HG03103 (cell line): ENCODE data around the gene C3orf18.

Source experiments
- ATAC-seq: cut with Tn5 transposase; IDR thresholded peaks from one replicate; pipeline ENCODE4 v1.9.1; 2021; ENCODE audit warnings: low read depth; ENCODE audit not compliant: unreplicated experiment

Gene C3orf18

GRCh38 chr3:50552598-50552997 is 14.9 kb downstream of the C3orf18 start:
- no peak for ATAC-seq

DNA sequence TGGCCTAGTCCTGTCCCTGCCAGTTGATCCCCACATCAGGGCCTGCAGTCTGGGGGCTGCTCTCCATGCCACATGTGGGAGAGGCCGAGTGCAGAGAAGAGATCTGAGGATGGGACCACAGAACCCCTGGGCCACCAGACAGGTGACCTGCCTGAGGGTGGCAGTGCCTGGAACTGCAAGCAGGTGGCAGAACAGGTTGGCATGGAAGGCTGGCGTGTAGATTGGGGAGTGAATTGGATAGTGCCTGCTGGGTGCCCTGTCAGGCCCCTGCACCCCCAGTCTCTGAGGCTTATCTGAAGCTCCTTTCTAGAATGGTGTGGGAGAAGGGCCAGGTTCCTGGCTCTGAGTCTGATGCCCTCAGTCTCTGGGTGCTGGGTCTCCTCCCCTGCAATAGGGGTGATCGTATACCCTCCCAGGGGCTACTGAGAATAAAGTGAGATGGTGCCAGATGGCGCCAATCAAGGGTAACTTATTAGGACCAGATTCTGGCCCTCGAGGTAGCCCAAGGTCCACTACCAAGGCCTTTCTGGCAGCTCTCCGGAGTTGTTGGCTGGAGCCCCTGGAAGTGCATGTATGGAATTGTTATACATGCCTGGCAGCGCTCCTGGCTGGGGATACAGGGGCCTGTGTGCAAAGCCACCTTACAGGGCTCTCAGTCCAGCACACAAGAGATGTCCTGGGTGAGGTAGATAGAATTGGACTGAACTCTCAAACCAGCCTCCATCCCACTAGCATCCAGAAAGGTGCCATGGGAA is 15.7 kb downstream of the C3orf18 start:
- no peak for ATAC-seq

DNA sequence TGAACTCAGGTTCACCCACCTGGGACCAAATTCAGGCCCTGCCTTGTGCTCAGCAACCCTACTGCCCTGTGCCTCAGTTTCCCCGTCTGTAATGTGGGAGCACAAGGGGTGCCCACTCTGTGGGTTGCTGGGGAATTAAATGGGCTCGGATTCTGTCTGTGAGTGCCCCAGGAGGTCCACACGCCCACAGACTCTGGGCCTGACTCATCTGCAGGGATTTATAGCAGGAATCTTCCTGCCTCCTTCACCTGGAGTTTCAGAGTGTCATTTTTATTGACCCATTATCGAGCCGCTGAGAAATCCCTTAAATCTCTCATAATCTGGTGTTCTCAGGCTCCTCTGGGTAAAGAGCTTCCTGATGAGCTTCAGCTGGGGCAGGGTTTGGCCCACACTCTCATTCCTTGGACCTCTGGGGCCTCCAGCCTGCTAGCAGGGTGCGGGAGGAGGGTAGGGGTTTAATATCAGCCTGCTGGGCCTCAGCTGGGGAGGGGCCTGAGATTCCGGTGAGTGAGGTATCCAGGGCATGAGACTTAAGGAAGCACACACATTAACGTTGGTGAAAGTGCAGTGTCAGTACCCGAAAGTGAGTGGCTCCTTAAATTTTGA is 16.4 kb downstream of the C3orf18 start:
- ATAC-seq = no peak

- no peak for ATAC-seq
Observed at GRCh38 chr3:50550079-50550736, 17.3 kb downstream of the C3orf18 start.

GRCh38 chr3:50549226-50549625 is 18.3 kb downstream of the C3orf18 start:
- ATAC-seq = no peak

DNA sequence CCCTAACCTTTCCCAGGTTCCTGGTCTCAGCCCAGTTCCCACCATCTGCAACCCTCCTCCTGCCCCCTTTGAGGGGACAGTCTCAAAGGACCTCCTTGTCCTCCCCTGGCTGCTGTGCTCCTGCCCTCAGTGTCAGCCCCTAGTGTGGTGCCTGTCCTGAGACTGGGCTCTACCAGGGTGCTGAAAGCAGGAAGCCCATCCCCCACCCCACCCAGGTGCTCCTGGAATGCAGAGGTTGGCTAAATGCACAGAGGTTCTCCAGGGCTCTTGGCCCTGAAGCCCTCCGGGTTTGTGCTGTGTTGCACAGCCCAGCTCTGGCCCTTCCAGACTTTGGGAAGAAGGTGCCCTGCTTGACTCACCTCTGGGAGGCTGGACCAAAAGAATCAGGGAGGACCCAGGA is 21.8 kb downstream of the C3orf18 start:
- ATAC-seq = no peak

- no peak for ATAC-seq
Observed at GRCh38 chr3:50542177-50543034, 25.1 kb downstream of the C3orf18 start.

- ATAC-seq = no peak
Observed at GRCh38 chr3:50539356-50540286, 27.9 kb downstream of the C3orf18 start.

DNA sequence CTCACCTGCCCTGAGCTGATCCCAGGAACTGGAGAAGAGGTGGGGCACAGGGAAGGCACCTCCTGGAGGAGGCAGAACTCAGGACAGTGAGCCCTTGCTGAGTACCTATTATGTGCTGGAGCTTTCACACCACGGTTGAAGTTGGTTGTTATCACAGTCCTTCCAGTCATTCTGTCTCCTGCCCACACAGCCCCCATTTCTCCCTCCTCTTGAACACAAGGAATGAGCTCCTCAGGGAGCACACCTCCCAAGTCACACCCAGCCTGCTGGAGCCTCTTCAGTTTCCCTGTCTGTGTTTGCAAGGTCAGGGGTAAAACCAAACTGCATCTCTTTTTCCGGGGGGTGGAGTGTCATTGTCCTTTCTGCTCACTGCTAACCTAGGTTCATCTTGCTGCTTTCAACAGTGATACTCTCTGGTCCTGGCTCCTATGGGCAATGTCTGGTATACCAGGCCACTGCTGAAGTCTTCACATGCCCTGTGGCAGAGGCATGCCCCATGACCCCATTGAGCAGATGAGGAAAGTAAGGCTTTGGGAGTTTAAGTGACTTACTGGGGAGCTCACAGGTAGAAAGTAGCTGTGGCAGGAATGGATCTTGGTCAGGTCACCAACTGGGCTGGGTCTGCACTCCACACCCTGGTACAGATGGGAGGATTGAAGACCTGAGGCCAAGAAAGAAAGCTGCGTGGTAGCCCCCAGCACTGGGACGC is 30.0 kb downstream of the C3orf18 start:
- ATAC-seq = no peak

DNA sequence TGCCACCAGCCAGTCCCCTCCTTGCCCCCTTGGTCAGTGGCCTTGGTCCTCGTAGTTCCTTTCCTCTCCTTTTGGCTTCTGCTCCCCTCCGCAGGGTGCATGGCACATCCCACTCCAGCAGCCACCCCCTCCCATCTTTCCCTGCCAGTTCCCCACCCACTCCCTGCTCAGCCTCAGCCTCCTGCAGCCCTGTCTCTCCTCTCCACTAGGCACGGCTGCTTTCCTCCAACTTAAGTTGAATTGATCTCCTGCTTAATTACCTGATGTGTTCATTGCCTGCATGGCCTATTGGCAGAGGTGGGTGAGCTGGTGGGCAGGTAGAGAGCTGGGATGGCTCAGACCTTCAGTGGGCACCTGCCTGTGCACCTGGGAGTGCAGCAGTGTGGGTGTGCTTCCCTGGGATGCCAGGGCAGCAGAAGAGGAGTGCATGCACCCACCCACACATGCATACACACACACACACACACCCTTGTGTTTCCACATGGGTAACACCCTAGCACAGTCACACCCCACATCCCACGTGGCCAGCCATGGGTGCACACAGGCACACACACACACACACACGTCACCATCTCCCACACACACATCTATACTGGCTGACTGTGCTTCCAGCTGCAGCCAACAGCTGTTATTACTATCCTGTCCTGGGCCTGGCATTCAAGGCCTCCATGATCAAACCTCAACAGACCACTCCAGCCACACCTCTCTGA is 30.9 kb downstream of the C3orf18 start:
- ATAC-seq = no peak

DNA sequence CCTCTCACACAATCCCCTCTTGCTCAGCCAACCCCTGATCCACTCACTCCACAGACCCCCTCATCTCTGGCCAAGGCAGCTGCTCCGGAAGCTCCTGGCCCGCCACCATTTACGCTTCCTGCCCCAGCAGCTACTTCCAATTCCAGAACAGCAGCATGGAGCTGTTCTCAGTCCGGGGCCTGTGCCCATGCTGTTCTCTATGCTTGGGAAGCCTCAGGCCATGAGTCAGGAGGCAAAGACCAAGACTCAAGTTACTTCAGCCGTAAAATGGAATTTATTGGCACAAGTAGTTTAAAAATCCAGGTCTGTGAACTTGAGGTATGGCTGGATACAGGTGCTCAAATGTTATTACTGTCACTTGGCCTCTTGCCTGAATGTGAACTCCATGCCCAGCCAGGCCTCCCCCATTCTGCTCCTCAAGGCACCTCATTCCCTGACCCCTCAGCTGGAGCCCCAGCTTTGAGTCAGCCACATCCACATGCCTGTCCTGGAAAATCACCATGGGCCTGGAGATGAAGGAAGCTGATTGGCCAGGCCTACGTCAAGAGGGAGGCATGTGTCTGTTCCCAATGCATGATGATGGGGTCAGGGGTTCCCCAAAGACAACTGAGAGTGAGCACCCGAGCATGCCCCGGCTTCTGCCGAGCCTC is 32.7 kb downstream of the C3orf18 start:
- no peak for ATAC-seq

DNA sequence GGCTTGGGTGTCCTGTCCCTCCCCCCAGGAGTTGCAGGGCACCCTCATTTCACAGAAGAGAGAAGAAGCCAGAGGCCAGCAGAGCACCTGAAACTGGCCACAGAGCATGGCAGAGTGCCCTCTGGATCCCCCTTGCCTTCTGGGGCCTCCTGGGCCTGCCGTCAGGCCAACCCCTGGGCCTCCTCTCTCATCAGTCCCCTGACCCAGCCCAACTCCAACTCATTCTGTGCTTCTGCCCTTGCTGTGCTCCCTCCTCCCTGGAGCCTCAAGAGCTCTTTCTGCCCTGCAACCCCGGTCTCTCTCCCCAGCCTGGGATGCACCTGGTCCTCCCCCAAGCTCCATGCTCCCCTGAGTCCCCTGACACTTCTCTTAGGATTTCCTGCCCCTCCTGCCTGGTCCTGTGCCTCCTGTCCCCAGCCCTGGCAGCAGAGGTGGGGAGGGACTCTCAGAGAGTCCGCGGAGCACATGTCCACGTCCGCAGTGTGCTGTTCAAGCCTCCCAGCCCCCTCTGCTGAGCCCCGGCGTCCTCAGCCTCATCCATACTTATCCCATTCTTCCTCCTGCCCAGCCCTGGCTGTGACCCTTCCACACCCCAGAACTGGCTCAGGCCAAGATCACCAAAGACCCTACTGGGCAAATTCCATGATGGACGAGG is 33.6 kb downstream of the C3orf18 start:
- ATAC-seq = no peak

DNA sequence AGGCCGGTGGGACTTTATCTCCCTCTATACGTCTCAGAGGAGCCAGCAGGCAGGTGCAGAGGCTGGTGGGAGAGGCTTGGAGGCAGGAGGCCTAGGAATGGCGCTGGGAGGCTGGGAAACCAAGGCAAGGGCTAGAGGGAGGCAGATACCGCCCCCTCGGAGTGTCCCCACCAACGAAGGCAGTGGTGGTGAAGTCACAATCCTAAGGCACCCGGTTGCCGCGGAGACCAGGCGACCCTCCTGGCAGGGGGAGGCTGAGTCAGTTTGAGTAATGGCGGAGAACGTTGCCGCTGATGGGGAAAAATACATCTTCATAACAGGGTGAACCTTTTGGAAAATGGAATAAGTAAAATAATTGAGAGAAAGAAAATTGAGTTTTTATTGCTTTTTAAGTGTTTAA is 34.2 kb downstream of the C3orf18 start:
- no peak for ATAC-seq

GRCh38 chr3:50532062-50532705 is 35.4 kb downstream of the C3orf18 start:
- no peak for ATAC-seq

- no peak for ATAC-seq
Observed at GRCh38 chr3:50531201-50531600, 36.3 kb downstream of the C3orf18 start.

DNA sequence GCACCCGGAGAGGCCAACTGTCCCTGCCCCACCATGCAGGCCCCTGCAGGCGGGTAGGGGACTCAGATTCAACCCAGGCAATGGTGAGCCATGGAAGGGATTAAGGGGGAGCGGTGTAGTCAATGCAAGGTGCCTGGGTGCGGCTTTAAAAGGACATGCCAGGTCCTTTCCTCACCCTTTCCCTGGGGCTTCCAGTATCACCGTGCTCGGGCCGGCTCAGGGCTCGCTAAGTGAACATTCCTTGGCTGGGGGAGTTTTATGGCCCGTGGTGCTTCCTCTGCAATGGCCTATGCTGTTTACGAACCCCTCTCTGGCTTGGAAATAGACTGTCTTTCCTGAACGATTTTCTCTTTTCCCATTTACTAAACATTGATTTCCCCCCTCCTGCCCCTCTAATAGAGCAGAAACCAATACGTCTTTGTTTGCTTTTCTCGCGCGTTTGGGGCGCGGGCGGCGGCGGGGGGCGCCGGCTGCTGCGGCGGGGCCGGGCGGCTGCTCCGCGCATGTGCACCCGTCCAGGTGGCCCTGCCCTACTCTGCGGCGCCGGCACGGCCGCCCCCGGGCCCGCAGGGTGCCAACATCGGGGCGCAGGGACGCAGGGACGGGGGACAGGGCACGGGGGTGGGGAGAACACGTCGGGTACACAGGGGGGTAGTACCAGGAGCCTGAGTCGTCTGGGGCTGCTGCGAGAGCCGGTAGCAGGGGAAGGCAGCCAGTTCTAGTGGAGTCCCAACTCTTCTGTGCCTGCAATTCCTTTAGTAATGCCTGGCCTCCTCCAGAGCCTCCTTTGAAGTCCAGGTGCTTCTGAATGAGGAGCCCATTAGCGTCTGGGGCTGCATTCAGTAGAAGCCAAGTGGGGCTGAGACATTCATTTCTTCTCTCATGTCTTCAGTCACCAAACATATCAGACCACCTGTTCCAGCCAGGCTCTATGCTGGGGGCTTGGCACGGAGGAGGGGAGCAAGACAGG is 37.3 kb downstream of the C3orf18 start:
- no peak for ATAC-seq
